ENCODE data around the gene CENPP.

- TF ChIP-seq CTCF (IDR thresholded peaks at IDR 0.05) (no peak), POLR2A (IDR thresholded peaks at IDR 0.05) (no peak)
Measured at GRCh38 chr9:92615790-92616189, 290.0 kb downstream of the CENPP start.
